ENCODE data around the gene TMEM106A. TPM values are rescaled to one million over a fixed set of nuclear protein-coding genes. Genes with fewer than 3 reads are reported as not detected.
"Not testable (repeated sequence)": the region's sequence is repeated elsewhere in the genome, so short reads cannot be mapped to it uniquely, and the experiment has no call there.

Gene TMEM106A
- total RNA-seq, 1 donor from 2014 or later = 4.1 TPM

GRCh38 chr17:43212641-43213490 lies 1.2 kb downstream of the TMEM106A start:
- DNase-seq (ENCODE audit: missing footprints) = no peak
- intact Hi-C loops (cut with DNase I) = loop anchor here (10.0 kb wide), 1 partner anchor 102 kb away; no protein-coding TSS in a partner anchor
- peak; percentile 30 for ATAC-seq

- intact Hi-C loops (cut with DNase I) = loop anchor here (10.0 kb wide), 1 partner anchor 101 kb away; no protein-coding TSS in a partner anchor
- DNase-seq (ENCODE audit: missing footprints) (no peak), ATAC-seq (no peak)
Measured at GRCh38 chr17:43213545-43213944, 1.9 kb downstream of the TMEM106A start.

- DNase-seq (ENCODE audit: missing footprints) (no peak), ATAC-seq (no peak)
- intact Hi-C loops (cut with DNase I) = loop anchor here (10.0 kb wide), 1 partner anchor 99 kb away; no protein-coding TSS in a partner anchor
Measured at GRCh38 chr17:43215341-43215740, 3.7 kb downstream of the TMEM106A start.

GRCh38 chr17:43216369-43216761 lies 4.7 kb downstream of the TMEM106A start:
- ATAC-seq = no peak
- no peak for DNase-seq (ENCODE audit: missing footprints)
- intact Hi-C loops (cut with DNase I) = loop anchor here (10.0 kb wide), 1 partner anchor 98 kb away; no protein-coding TSS in a partner anchor

- no peak for DNase-seq (ENCODE audit: missing footprints)
- no peak for ATAC-seq
- intact Hi-C loops (cut with DNase I) = loop anchor here (10.0 kb wide), 1 partner anchor 98 kb away; no protein-coding TSS in a partner anchor
Measured at GRCh38 chr17:43216762-43217613, 5.3 kb downstream of the TMEM106A start.

GRCh38 chr17:43217614-43218087 lies 6.0 kb downstream of the TMEM106A start:
- DNase-seq (ENCODE audit: missing footprints) (no peak), ATAC-seq (no peak)
- intact Hi-C loops (cut with DNase I) = loop anchor here (10.0 kb wide), 1 partner anchor 97 kb away; no protein-coding TSS in a partner anchor

GRCh38 chr17:43219001-43219400 lies 7.3 kb downstream of the TMEM106A start:
- ATAC-seq (no peak), DNase-seq (ENCODE audit: missing footprints) (no peak)
- intact Hi-C loops (cut with DNase I) = loop anchor here (10.0 kb wide), 1 partner anchor 96 kb away; no protein-coding TSS in a partner anchor

- DNase-seq (ENCODE audit: missing footprints) (no peak), ATAC-seq (no peak)
- intact Hi-C loops (cut with DNase I) = loop anchor here (10.0 kb wide), 1 partner anchor 95 kb away; no protein-coding TSS in a partner anchor
Measured at GRCh38 chr17:43219746-43220380, 8.2 kb downstream of the TMEM106A start.

- DNase-seq (ENCODE audit: missing footprints) = no peak
- intact Hi-C loops (cut with DNase I) = no loop called here
- no peak for ATAC-seq
Measured at GRCh38 chr17:43220511-43221125, 8.9 kb downstream of the TMEM106A start.

GRCh38 chr17:43224146-43224705 lies 12.6 kb downstream of the TMEM106A start:
- DNase-seq (ENCODE audit: missing footprints) = no peak
- intact Hi-C loops (cut with DNase I) = no loop called here
- ATAC-seq = no peak

- ATAC-seq = no peak
- intact Hi-C loops (cut with DNase I) = no loop called here
- DNase-seq (ENCODE audit: missing footprints) = no peak
Measured at GRCh38 chr17:43226393-43226792, 14.7 kb downstream of the TMEM106A start.

GRCh38 chr17:43228020-43228782 lies 16.5 kb downstream of the TMEM106A start, which contains the start of gene CCDC200:
CCDC200 (minus strand) TSS chr17:43228623; CDS start chr17:43228554, 69 bp downstream.
- intact Hi-C loops (cut with DNase I); DNase-seq (ENCODE audit: missing footprints): not testable (repeated sequence)
- peak; percentile 26 for ATAC-seq

GRCh38 chr17:43231205-43232020 lies 19.7 kb downstream of the TMEM106A start:
- intact Hi-C loops (cut with DNase I); ATAC-seq; DNase-seq (ENCODE audit: missing footprints): not testable (repeated sequence)

- ATAC-seq; DNase-seq (ENCODE audit: missing footprints); intact Hi-C loops (cut with DNase I): not testable (repeated sequence)
Measured at GRCh38 chr17:43232021-43232699, 20.5 kb downstream of the TMEM106A start.

GRCh38 chr17:43233263-43233662 lies 21.6 kb downstream of the TMEM106A start:
- DNase-seq (ENCODE audit: missing footprints); intact Hi-C loops (cut with DNase I); ATAC-seq: not testable (repeated sequence)

Data from Right ventricle myocardium inferior (tissue), 1 donor.